NCI-H82 treated with DMSO at 0.1 percent for 48 hours (cell line): ENCODE data around the gene TTLL11.

Source experiments
- DNase-seq: peaks from one replicate; lab custom pipeline; 2025; ENCODE audit not compliant: unreplicated experiment; lab: John Stamatoyannopoulos, UW

Gene TTLL11

GRCh38 chr9:121840838-121841760 lies 252.0 kb downstream of the TTLL11 start:
- no peak for DNase-seq

GRCh38 chr9:121839726-121840500 lies 253.2 kb downstream of the TTLL11 start:
- no peak for DNase-seq

- no peak for DNase-seq
These were observed 254.1 kb downstream of the TTLL11 start for GRCh38 chr9:121838746-121839669.

GRCh38 chr9:121837113-121837961 lies 255.8 kb downstream of the TTLL11 start:
- peak; percentile 6 for DNase-seq

- DNase-seq = no peak
These were observed 256.7 kb downstream of the TTLL11 start for GRCh38 chr9:121836366-121836885.

- DNase-seq = no peak
These were observed 257.3 kb downstream of the TTLL11 start for GRCh38 chr9:121835587-121836365.

- no peak for DNase-seq
These were observed 260.0 kb downstream of the TTLL11 start for GRCh38 chr9:121833061-121833460.

- no peak for DNase-seq
These were observed 261.2 kb downstream of the TTLL11 start for GRCh38 chr9:121831869-121832268.

- DNase-seq = no peak
These were observed 262.5 kb downstream of the TTLL11 start for GRCh38 chr9:121830441-121831140.

GRCh38 chr9:121827251-121827967 lies 265.7 kb downstream of the TTLL11 start:
- no peak for DNase-seq

GRCh38 chr9:121826711-121827110 lies 266.4 kb downstream of the TTLL11 start:
- no peak for DNase-seq

- no peak for DNase-seq
These were observed 267.9 kb downstream of the TTLL11 start for GRCh38 chr9:121825031-121825691.

- DNase-seq = no peak
These were observed 268.5 kb downstream of the TTLL11 start for GRCh38 chr9:121824651-121825030.

GRCh38 chr9:121823451-121824169 lies 269.5 kb downstream of the TTLL11 start:
- DNase-seq = no peak

GRCh38 chr9:121822093-121823085 lies 270.7 kb downstream of the TTLL11 start:
- no peak for DNase-seq
